ENCODE results near the gene ZBTB17.

DNA sequence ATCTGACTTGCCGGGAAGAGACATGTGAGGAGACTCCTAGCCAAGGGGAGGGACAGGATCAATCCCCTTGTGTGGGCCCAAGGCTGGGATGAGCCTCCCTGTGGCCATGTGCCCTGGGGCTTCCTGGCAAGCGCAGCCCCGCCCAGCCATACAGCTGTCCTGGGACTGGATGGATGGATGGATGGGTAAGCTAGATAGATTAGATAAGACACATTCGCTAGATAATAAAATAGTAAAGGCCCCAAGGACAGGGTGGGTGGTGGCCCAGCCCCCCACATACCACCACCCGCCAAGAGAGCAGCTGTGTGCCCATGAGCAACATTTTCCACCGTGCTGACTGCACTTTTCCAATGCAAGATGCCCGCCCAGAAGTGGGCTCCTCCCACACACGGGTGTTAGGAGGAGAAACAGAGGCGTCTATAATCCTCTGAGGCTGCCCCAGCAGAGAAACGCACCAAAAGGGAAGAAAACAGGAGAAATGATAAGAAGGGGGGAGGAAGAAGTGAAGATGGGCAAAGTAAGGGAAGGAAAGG lies 25.1 kb downstream of the ZBTB17 start:
- TF ChIP-seq, protein P1, sequence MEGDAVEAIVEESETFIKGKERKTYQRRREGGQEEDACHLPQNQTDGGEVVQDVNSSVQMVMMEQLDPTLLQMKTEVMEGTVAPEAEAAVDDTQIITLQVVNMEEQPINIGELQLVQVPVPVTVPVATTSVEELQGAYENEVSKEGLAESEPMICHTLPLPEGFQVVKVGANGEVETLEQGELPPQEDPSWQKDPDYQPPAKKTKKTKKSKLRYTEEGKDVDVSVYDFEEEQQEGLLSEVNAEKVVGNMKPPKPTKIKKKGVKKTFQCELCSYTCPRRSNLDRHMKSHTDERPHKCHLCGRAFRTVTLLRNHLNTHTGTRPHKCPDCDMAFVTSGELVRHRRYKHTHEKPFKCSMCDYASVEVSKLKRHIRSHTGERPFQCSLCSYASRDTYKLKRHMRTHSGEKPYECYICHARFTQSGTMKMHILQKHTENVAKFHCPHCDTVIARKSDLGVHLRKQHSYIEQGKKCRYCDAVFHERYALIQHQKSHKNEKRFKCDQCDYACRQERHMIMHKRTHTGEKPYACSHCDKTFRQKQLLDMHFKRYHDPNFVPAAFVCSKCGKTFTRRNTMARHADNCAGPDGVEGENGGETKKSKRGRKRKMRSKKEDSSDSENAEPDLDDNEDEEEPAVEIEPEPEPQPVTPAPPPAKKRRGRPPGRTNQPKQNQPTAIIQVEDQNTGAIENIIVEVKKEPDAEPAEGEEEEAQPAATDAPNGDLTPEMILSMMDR (IDR thresholded peaks at IDR 0.05; ENCODE audit: low read depth, low read length): no peak
- TF ChIP-seq EZH2phosphoT487 (IDR thresholded peaks at IDR 0.05; ENCODE audit: low read depth): no peak
